Liver (tissue), 3 donors: ENCODE results near the gene MXD4.

Source experiments
- ATF3 ChIP-seq: IDR thresholded peaks from 2 replicates; pipeline ENCODE4 v1.6.1; 2016; ENCODE audit warnings: antibody characterized with exemption
- CTCF ChIP-seq: fragments of 150-350 bp; IDR thresholded peaks from 2 replicates; pipeline ENCODE4 v1.5.1; 2017; ENCODE audit warnings: improper control_type of control experiment, low read depth, low read length; ENCODE audit not compliant: missing input control
- ZBTB33 ChIP-seq: IDR thresholded peaks from 2 replicates; pipeline ENCODE4 v1.6.1; 2016; ENCODE audit warnings: antibody characterized with exemption
- donor health status: healthy.
- donor health status: healthy.

- TF ChIP-seq ATF3 = no peak
- no peak for TF ChIP-seq CTCF
- TF ChIP-seq ZBTB33 = no peak
Measured at GRCh38 chr4:2292646-2293108, 30.8 kb upstream of the MXD4 start.
